ENCODE data around the gene RABGAP1L.

Gene RABGAP1L

DNA sequence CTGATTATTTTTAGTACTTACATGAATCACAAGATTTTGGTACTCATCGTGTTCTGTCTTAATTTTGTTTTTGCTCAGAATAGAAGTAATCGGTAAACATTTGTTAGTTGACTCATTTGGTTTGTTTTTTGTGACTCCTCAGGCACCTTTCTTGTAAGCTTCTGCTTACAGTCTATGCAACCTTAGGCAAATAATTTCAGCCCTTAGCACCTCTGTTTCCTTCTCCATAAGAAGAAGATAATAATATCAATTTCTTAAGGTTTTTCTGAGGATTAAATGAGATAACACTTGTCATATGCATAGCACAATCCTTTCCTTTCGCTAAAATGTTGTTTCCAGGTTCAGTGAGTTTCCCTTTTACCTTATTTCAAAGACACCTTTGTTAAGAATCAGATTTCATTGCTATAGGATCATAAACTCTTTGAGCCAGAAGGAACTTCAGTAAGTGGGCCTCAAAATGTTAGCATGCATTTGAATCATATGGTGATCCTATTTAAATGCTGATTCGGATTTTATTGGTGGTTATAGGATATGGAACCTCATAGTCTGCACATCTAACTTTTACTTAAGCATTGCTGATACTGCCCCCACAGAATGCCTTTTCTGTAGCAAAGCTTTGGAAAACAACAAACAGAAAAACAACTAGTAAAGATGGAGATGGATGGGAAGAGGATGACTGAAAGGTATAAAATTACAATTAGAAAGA, 567.7 kb downstream of the RABGAP1L start:
- DNase-seq = no peak

DNA sequence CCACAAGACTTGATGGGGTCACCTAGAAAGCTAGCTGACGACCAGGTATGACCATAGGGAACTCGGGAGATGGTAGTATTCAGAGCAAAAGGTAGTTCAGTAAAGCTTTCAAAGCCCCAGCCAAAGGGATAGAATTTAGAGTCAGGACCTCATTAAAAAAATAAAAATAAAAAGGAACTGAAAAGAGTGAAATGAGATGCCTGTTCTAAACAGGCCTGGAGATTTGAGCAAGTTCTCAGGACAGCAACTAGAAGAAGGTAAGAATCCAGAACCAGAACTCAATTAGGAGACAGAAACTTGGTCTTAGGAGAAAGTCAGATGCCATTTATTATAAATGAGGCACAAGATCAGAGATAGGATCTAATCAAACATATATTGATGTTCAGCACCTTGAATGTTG, 575.0 kb downstream of the RABGAP1L start:
- no peak for DNase-seq

DNA sequence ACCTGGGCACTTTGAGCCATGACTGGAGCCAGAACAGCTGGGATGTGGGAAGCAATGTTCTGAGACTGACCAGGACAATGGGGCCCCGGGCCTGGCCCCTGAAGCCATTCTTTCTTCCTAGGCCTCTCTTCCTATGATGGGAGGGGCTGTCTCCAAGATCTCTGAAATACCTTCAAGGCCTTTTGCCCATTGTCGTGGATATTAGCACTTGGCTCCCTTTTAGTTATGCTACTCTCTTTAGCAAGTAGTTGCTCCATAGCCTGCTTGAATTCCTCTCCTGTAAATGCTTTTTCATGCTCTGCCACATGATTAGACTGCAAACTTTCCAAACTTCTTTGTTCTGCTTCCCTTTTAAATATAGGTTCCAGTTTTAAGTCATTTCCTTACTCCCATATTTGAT, 577.5 kb downstream of the RABGAP1L start:
- DNase-seq = no peak

DNA sequence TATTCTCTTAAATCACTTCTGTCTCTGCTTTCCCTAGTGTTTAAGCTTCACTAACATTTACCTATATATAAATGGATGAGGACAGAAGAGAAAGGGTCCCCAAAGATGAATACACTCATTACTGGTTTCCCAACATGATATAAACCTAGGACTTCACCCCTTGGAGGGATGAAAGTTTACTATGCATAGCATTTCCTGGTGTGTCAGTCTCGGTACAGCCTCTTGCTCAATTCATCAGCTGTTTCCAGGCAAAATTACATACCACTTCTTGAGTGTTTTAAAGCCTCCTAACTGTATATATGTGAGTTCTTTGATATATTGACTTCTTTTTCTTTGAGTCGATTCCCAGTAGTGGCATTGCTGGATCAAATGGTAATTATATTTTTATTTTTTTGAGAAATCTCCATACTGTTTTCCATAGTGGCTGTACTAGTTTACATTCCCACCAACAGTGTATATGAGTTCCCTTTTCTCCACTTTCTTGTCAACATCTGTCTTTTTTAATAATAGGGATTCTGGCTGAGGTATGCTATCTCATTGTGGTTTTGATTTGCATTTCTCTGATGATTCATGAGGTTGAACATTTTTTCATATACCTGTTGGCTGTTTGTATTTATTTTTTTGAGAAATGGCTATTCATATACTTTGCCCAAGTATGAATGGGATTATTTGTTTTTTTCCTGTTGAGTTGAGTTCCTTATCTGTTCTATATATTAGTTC, 581.1 kb downstream of the RABGAP1L start:
- no peak for DNase-seq

DNA sequence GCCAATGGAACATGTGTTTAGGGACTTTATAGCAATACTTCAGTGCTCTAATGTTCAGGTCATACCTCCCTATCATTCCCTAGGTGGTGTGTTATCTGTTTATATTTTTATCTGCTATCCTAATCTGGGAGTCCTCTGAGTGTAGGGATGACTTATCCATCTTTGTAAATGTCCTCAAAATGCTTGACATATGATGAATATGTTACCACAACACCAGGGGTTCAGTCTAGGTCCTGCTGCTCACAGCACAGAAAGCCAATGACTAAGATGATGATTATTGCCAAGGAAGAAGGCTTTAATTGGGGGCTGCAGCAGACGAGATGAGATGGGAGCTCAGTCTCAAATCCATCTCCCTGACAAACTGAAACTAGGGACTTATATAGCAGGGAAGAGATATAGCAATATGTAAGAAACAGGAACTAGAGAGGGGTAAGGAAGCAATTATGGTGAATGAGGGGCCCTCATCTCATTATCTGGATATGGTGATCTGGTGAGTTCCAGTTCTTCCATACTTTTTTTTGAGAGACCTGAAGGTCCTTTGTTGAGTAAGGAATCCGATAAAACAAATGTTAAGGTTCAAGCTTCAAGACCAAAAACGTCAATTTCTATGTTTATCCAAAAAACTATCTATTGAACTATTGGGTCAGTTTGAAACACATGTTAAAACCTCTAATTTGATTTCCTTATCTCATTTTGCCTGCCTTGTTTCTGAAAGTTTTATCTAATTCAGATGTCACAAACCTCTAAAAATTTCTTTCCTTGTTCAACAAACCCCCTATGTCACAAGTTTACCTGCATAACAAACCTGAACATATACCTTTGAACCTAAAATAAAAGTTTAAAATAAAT, 583.7 kb downstream of the RABGAP1L start:
- no peak for DNase-seq

DNA sequence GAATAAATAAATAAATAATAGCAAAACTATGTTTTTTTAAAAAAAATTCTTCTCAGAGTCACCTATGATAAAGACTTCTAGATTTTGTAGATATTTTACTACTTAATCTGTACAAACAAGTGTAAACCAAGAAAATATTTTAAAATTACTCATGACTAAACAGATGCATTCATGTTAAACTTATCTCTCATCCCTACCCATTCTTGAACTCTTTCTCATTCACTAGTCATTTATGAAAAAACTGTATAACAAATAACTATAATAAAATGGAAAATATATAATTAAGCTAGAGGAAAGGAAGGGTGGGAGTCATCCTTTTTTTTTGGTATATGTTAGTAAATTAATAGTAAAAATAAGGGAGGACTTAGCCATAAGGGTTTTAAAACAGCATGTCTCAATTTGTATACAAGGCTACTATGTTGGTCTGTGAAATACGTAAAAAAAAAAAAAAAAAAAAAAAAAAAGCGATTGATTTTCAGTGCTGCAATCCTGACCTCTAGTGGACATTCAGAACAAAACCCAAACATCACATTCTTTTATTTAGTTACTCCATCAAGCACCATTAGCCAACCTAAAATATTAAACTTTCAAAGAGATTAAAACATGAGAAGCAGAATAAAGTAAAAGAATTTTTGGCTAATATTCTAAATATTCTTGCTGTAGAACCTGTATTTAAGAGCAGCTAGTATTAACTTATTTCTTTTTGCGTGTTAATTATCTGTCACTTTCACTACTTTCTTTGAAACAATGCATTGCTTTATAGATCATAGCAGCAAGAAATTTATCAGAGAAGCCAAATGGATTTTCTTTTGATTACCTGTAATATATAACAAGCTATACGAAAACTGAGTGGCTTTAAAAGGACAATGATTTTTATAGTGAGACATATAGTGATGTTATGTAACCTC, 584.6 kb downstream of the RABGAP1L start:
- DNase-seq = peak; percentile 63

DNA sequence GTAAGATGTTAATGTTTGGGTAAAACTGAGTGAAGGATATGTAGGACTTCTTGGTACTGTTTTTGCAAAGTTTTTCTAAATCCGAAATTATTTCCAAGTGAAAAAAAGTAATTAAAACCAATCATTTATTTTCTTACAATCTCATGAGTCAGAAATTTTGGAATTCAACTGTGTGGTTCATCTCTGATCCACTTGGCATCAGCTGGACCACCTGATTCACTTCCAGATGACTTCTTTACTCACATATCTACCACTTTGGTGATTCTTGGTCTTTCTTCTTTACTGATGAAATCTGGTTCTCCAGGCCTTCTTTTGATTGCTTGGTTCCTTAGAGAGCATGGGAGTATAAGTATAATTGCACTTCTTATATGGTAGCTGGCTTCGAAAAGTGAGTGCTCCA, 585.6 kb downstream of the RABGAP1L start:
- no peak for DNase-seq

DNA sequence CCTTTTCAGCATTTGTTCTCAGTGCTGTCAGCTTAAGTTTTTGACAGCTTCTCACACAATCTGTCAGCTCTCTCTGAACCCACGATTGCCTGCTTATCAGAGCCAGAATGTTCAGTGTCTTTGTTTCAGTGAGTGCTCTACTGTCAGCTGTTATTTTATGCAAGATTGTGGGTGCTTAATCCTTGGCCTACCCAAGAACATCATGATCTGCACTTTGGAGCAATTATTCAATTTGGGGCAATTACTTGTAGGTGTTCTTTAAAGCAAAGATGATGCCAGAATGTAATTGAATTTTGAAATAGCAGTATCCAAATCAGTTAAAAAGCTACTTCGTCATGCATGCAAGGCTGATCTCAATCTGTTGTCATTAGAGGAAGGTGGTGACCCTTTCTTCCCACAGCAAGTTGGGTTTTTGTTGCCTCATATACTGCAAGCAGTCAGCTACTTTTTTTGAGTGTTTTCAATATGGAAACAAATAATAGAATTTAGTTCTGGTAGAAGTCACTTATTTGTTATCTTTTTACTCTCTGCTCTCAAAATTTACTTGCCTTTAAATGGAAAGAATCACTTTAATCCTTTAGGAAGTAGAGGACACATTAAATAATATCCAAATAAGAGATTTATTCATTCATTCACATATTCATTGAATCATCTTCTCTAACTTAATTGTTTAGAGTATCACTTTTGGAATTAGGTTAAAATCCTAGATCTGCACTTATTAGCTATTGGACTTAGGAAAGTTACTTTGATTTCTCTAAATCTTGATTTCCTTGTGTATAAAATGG, 586.9 kb downstream of the RABGAP1L start:
- DNase-seq = no peak

DNA sequence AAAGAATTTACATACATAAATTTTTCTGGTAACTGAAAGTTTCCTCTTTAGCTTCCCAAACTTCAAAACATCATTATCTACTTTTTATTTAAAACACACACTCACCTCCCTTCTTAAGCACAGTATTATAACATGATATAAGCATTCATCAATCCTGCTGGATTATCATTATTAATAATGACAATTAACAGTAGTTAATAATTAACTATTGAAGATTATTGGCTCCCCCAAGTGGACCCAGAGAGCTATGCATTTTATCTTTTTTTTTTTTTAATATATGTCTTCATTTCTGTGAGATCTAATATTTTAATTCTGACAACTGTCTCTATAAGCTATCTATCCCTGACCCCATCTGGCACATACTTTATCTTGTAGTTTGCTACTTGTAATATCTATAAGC, 588.3 kb downstream of the RABGAP1L start:
- DNase-seq = no peak

DNA sequence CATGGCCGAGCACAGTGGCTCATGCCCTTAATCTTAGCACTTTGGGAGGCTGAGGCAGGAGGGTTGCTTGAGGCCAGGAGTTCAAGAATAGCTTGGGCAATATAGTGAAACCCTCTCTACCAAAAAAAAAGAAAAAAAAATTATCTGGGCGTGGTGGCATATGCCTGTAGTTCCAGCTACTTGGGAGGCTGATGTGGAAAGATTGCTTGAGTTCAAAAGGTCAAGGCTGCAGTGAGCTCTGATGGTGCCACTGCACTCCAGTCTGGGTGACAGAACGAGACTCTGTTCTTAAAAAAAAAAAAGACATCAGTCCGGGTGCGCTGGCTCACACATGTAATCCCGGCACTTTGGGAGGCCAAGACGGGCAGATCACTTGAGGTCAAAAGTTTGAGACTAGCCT, 589.3 kb downstream of the RABGAP1L start:
- DNase-seq = no peak

DNA sequence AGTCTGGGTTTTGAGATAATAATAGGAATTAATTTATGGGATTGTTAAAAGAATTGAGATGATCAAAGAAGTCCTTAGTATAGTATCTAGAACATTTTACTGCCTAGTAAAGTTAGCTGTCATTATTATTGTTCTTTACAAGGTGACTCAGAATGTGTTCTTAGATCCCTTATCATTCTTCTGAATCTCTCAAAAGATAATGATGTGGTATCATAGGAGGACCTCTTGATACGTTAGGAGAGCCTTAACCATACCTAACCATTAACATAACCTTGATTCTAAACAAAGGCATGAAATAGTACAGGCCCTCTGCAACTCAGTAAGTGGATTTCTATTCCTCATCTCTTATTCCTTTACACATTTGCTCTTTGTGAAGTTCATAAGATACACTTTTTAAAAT, 593.8 kb downstream of the RABGAP1L start:
- DNase-seq = no peak

DNA sequence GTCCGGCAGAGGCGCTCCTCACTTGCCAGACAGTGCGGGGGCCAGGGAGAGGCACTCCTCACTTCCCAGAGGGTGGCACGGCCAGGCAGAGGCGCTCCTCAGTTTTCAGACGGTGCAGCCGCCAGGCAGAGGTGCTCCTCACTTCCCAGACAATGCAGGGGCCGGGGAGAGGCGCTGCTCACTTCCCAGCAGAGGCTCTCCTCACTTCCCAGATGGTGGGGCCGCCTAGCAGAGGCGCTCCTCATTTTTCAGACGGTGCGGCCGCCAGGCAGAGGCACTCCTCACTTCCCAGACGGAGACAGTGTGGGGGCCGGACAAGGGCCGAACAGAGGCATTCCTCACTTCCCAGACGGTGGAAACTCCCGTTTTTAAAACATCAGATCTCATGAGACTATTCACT, 602.0 kb downstream of the RABGAP1L start:
- no peak for DNase-seq

DNA sequence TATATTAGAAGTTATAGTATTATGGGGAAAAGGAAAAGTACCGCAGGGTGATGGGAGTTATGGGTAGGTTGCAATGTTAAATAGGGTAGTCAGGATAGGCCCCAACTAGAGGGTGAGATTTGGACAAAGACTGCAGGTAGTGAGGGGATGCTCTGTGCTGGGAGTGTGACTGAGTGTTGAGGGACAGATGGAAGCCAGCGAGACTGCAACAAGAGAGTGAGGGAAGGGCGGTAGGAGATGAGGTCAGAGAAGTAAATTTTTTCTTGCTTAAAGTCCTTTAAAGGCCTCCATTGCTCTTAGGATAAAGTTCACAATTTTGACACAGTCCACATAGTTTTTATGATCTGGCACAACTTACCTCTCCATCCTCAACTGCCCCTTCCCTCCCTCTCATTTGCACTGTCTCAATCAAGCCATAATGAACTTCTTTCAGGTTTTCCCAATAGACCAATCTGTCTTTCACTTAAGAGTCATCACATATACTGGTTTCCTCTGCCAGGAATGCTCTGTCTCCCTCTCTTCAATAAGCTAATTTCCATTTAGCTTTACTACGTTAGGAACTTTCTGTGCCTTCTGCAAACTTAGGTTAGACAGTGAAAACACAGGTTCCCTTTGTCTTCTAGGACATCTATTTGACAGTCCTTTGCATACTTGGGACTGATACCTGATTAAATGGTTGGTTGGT, 602.7 kb downstream of the RABGAP1L start:
- no peak for DNase-seq

DNA sequence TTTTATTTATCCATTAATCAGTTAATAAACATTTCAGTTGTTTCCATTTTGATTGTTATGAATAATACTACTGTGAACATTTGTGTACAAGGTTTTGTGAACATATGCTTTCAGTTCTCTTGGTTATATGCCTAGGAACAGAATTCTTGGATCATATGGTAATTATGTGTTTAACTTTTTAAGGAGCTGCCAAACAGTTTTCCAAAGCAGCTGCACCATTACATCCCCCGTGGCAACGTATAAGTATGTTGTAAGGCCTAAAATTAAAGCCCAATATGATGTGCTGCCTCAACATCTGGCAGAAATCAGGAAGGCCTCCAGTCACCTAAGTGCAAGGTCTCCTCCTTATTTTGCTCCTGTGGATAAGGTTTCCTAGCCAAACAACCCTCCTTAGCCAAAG, 604.9 kb downstream of the RABGAP1L start:
- DNase-seq = no peak

DNA sequence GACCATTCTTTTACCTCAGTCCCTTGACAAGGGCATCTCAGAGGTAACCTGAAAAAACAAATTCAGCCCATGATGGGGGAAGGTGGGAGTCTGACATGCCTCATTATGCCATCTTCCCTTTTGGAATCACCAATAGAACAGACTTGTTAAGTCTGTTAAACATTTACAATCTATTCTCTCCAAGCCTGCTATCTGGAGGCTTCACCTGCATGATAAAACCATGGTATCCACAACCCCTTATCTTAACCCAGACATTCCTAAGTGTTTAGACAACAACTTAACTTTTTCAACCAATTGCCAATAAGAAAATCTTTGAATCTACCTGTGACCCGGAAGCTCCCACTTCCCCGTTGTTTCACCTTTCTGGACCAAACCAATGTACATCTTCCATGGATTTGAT, 607.4 kb downstream of the RABGAP1L start:
- DNase-seq = no peak

DNA sequence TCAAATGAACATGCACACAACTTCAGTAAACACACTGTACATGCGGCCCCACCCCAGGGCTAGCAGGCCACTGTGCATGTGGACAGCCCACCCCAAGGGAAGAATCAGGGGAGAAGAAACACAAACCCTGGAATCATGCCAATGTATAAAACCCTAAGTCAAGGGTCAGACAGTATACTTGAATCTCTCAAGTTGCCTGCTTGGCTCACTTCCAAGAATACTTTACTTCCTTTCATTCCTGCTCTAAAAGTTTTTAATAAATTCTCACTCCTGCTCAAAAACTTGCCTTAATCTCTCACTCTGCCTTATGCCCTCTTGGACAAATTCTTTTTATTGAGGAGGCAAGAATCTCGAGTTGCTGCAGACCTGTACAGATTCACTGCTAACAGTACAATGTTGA, 609.2 kb downstream of the RABGAP1L start:
- DNase-seq = no peak

DNA sequence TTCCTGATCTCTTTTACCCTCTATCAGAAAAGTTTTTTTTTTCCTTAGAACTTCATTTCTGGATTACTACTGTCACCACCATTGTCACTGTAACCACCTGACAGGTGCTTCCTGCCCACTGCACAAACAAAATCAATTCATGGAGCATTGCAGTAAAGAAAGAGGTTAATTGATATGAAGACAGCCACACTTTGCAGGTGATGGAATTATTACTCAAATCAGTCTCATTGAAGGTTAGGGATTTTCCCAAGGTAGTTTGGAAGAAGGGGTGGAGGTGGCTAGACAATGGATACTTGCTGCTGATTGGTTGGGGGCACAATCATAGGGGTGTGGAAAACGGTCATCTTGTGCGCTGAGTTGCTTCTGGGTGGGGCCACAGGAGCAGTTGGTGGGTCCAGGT, 609.6 kb downstream of the RABGAP1L start:
- DNase-seq = no peak

DNA sequence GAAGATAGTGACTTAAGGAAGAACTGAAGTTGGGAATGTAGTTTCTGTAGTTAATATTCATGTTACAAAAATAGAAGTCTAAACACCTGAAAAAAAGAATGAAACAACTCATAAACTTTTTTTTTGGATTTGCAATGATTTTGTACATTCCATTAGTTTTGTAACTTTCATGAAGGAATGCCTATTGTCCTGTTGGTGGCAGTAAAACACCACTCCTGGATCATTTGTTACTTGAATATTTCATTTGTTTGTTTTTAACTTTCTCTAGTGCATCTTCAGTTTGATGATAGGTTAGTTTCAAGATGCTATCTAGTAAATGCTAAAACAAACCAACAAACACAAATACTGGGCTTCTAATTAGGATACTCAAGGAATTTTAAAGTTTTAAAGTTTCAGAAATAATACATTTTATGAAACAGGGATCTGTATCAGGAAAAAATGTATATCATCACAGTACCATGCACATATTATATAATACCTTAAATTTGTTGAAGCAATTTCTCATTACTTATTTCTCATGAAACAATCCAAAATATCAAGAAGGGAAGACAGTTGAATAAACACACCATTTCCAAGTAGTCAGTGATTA, 610.7 kb downstream of the RABGAP1L start:
- peak; percentile 44 for DNase-seq

DNA sequence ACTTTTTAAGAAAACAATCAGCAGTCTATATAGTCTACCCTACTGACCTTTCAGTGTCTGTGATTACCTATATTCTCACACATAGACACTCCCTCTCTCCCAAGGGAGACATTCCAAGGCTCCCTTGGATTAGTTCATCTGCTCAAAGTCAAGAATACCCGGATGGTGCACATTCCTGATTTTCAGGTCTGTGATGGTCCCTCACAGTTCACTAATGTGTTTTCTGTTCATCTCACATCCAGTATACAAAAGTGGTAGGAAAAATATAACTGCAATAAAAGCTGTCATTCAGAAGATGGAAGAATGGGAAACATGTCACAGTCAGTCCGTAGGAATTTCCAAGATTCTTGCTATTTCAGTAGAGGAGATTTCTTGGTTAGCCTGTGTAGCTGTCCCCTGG, 616.3 kb downstream of the RABGAP1L start:
- DNase-seq = no peak

DNA sequence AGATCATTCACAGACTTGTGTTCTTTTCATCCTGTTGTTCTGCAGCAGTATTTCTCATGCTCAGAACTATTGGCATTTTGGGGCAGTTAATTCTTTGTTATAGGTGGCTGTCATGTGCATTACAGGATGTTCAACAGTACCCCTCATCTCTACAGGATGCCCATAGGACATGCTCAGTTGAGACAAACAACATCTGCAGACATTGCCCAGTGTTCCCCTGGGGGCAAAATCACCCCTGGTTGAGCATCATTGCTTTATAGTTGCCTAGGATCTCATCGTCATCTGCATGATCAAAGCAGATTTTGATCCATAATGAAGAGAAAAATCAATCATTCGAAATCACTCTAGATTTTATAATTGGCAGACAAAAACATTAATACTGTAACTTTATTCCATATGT, 617.9 kb downstream of the RABGAP1L start:
- DNase-seq = no peak

DNA sequence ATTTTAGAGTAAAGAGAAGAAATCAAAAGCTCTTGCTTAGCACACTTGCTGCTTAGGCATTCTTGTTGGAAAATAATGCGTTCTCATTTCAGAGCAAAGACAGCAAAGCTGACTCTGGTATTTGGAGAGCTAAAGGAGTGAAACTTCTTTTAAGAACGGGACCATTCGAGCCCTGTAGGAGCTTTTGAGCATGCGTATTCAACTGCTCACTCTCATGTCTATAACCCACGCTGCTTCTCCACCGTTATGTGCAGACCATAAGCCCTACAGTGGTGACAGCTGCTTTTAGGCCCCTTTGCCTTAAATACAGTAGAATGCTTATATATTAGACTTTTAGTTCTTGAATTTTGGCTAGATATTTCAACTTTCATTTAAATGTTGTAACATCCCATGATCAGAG, 626.2 kb downstream of the RABGAP1L start:
- no peak for DNase-seq
